HL-60 (cell line): ENCODE results near the gene MMP28.
"Not testable (repeated sequence)": the region's sequence is repeated elsewhere in the genome, so short reads cannot be mapped to it uniquely, and the experiment has no call there.

Experiments used
- DNase-seq, 2 experiments: peaks; one replicate each; pipeline ENCODE4 v3.0.0-alpha.2; 2010 to 2020; ENCODE audit warnings: low read depth in 1 of 2, low spot score in 1 of 2
- H3K27ac ChIP-seq: fragments of 250-450 bp; sonication (Bioruptor Pico); replicated peaks from 2 replicates; pipeline ENCODE4 v1.5.1; 2020; ENCODE audit warnings: mild to moderate bottlenecking, moderate library complexity
- H3K27me3 ChIP-seq: fragments of 250-450 bp; sonication (Bioruptor Pico); 2 replicates; pipeline ENCODE4 v1.5.1; 2021; ENCODE audit warnings: mild to moderate bottlenecking, moderate library complexity; ENCODE audit not compliant: insufficient read depth, poor library complexity, severe bottlenecking
- H3K4me3 ChIP-seq: replicated peaks from 2 replicates; pipeline ENCODE4 v1.5.1; 2011; ENCODE audit warnings: mild to moderate bottlenecking, control low read depth, low read length; ENCODE audit not compliant: insufficient read depth
- GABPA ChIP-seq: IDR thresholded peaks from 2 replicates; pipeline ENCODE4 v1.6.1; 2012; ENCODE audit warnings: low read depth
- POLR2AphosphoS5 ChIP-seq: IDR thresholded peaks from 2 replicates; pipeline ENCODE4 v1.6.1; 2012; ENCODE audit warnings: low read depth
- SPI1 ChIP-seq: IDR thresholded peaks from 2 replicates; pipeline ENCODE4 v1.6.1; 2012; ENCODE audit warnings: low read depth, mild to moderate bottlenecking, borderline replicate concordance
- TF ChIP-seq, protein P1 (sequence below): IDR thresholded peaks from one replicate; pipeline ENCODE4 v1.5.1; 2011; ENCODE audit warnings: low read length, control low read depth, inconsistent platforms; ENCODE audit not compliant: insufficient read depth
- TF ChIP-seq, protein P2 (sequence below): IDR thresholded peaks from 2 replicates; pipeline ENCODE4 v1.6.1; 2012; ENCODE audit warnings: low read depth; ENCODE audit not compliant: insufficient replicate concordance

MMP28 gene

DNA sequence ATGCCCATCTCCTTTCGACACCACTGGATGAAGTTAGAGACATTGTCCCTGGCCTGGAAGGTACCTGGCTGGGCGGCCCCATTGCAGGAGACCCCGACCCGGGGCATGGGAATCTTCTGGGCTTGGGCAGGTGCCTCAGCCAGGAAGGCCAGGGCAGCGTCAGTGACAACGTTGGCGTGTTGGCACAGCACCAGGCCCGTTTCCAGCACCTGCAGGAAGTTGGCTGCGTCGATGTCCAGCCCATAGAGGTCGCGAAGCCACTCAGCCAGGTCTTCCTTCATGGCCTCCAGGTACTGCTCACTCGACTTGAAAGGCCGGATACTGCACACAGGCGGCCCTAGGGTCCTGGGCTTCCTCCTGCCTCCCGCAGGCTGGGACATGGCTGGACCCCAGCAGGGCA is 43.0 kb downstream of the MMP28 start:
- H3K27me3 ChIP-seq: peaks cover 28% of the 10 kb centered on the region
- H3K27ac ChIP-seq: no peak overlapping the region
- DNase-seq: no peak
- no peak overlapping the region for H3K4me3 ChIP-seq
- TF ChIP-seq SPI1: no peak
- TF ChIP-seq GABPA: no peak
- TF ChIP-seq POLR2AphosphoS5: no peak
- TF ChIP-seq, protein P1, sequence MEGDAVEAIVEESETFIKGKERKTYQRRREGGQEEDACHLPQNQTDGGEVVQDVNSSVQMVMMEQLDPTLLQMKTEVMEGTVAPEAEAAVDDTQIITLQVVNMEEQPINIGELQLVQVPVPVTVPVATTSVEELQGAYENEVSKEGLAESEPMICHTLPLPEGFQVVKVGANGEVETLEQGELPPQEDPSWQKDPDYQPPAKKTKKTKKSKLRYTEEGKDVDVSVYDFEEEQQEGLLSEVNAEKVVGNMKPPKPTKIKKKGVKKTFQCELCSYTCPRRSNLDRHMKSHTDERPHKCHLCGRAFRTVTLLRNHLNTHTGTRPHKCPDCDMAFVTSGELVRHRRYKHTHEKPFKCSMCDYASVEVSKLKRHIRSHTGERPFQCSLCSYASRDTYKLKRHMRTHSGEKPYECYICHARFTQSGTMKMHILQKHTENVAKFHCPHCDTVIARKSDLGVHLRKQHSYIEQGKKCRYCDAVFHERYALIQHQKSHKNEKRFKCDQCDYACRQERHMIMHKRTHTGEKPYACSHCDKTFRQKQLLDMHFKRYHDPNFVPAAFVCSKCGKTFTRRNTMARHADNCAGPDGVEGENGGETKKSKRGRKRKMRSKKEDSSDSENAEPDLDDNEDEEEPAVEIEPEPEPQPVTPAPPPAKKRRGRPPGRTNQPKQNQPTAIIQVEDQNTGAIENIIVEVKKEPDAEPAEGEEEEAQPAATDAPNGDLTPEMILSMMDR: no peak
- TF ChIP-seq, protein P2, sequence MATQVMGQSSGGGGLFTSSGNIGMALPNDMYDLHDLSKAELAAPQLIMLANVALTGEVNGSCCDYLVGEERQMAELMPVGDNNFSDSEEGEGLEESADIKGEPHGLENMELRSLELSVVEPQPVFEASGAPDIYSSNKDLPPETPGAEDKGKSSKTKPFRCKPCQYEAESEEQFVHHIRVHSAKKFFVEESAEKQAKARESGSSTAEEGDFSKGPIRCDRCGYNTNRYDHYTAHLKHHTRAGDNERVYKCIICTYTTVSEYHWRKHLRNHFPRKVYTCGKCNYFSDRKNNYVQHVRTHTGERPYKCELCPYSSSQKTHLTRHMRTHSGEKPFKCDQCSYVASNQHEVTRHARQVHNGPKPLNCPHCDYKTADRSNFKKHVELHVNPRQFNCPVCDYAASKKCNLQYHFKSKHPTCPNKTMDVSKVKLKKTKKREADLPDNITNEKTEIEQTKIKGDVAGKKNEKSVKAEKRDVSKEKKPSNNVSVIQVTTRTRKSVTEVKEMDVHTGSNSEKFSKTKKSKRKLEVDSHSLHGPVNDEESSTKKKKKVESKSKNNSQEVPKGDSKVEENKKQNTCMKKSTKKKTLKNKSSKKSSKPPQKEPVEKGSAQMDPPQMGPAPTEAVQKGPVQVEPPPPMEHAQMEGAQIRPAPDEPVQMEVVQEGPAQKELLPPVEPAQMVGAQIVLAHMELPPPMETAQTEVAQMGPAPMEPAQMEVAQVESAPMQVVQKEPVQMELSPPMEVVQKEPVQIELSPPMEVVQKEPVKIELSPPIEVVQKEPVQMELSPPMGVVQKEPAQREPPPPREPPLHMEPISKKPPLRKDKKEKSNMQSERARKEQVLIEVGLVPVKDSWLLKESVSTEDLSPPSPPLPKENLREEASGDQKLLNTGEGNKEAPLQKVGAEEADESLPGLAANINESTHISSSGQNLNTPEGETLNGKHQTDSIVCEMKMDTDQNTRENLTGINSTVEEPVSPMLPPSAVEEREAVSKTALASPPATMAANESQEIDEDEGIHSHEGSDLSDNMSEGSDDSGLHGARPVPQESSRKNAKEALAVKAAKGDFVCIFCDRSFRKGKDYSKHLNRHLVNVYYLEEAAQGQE: no peak

DNA sequence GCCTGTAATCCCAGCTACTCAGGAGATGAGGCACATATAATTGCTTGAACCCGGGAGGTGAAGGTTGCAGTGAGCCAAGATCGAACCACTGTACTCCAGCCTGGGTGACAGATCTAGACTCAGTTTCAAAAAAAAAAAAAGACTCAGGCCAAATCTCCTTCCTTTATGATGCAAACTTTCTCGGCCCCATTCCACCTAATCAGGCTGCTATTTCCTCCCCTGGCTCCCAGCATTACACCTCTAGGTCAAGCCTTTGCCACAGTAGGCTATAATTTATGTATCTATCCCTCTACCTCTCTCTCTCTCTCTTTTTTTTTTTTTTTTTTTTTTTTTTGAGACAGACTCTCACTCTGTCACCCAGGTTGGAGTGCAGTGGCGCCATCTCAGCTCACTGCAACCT is 43.9 kb downstream of the MMP28 start:
- H3K4me3 ChIP-seq, DNase-seq, H3K27ac ChIP-seq: not testable (repeated sequence)
- peaks cover 28% of the 10 kb centered on the region for H3K27me3 ChIP-seq

DNA sequence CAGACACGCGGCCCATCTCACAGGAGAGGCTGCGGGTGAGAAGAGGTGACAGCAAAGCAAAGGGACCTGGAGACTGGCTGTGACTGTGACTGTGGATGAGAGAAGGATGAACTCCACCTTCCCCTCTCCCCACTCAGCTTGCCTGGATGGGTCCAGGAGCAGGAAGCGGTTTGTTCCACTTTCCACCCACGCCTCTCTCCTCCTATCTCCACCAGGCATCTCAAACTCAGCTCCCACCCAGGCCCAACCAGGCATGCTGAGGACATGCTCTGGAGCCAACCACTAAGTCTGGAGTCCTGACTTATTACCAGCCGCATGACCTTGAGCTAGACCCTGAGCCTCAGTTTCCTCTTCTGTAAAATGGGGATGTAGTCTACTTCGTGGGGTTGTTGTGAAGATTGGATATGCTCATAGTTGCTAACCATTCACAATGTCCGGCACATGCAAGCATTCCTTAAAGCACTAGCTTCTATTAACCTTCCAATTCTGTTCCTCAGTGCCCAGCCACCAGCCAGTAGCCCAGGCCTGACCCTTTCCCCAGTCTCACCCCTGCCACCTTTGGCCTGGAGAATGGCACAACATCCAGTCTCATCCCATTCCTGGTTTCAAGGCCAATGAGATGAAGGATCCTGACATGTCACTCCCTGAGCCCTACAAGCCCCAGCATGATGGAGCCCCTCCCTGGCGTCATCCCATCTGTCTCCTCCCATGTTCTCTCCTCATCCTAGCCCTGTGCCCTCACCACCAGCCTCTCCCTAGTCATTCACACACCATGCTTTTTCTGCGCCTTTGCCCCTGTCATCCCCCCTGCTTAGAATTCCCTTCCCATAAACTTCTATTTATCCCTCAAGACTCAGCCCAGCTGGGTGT is 44.7 kb downstream of the MMP28 start:
- DNase-seq: no peak
- peaks cover 28% of the 10 kb centered on the region for H3K27me3 ChIP-seq
- no peak overlapping the region for H3K27ac ChIP-seq
- H3K4me3 ChIP-seq: no peak overlapping the region
- TF ChIP-seq SPI1: no peak
- TF ChIP-seq, protein P2: no peak
- no peak for TF ChIP-seq POLR2AphosphoS5
- no peak for TF ChIP-seq GABPA
- TF ChIP-seq, protein P1: no peak

DNA sequence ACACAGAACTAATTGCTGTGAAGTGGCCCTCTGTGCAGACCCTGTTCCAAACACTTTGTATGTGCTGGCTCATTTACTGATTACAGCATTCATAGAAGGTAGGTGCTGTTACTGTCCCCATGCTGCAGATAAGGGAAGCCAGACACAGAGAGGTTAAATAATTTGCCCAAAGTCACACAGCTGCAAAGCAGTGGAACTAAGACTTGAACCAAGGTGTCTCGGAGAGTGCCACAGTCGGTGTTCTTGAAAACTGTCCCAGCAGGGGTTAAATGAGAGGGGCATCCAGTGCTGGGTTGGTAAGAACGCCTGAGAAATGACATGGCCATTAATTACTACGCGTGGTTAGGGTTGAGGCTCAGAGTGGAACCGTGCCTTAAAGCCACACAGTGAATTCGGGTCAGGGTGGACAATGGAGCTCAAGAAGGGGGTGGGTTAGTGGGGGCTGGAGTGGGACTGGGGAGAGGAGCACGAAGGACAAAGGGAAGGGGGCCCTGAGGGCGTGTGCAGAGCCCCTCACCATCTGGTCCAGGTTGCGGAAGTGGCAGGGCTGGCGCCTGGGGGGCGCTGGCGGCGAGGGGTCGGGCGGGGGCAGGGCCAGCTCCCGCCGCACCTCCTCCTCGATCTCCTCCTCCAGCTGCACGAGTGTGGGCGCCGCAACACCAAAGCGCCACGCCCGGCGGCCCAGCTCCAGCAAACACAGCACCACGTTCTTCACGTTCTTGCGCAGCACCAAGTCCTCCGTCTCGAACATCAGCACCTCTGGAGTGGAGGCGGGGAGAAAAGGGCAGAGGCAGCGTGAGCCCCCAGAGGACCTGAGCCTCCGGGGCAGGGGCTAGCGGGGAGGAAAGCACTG is 45.7 kb downstream of the MMP28 start:
- Histone ChIP-seq H3K4me3 (no peak overlapping the region), H3K27me3 (peaks cover 28% of the 10 kb centered on the region), H3K27ac (no peak overlapping the region)
- TF ChIP-seq SPI1 (no peak), POLR2AphosphoS5 (no peak)
- TF ChIP-seq, protein P1: no peak
- TF ChIP-seq, protein P2: no peak
- no peak for DNase-seq
